GM03348 (cell line): ENCODE data around the gene CMSS1.

Source experiments
- DNase-seq: peaks from one replicate; pipeline ENCODE4 v3.0.0; 2012; ENCODE audit warnings: low spot score

Gene CMSS1

DNA sequence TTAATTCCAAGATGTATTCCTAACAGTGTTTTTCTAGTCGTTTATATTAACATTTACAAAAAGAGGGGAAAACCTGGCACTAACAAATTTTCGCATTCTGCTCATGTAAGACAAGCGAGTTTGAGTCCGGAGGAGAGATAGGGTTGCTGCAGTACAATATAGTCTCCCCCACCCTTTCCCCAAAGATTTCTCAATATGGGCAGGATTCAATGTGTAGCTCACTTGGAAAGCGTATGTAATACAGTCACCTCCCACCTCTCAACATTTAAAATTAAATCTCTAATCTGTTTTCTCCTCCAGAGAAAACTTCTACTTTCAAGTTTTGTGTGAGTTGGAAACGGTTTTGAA is 57.9 kb downstream of the CMSS1 start:
- peak; percentile 39 for DNase-seq

GRCh38 chr3:99875929-99876841 is 58.5 kb downstream of the CMSS1 start:
- peak; percentile 88 for DNase-seq

DNA sequence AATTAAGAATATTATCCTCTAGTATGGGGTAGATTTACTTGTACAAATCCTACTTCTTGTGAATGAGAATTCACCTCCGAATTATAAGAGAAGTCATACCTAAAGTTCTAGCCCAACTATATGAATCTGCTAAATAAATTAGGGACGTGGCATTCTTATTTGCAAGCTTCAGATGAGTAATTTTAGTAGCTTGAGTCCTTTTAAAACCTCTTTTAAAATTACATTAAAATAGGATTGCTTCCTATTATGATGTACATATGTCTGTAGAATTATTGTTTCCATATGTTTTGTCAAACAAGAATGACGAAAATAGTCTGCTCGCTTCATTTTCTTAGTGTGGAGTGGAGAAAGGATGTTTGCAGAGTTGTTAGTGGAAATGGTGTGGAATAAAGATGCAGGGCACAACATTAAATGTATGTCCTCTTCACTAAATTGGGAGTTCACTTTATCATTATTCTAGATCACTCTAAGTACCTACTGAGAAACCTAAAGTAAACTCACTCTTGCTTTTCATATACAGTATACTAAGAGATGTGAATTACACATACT is 59.4 kb downstream of the CMSS1 start:
- DNase-seq: no peak

DNA sequence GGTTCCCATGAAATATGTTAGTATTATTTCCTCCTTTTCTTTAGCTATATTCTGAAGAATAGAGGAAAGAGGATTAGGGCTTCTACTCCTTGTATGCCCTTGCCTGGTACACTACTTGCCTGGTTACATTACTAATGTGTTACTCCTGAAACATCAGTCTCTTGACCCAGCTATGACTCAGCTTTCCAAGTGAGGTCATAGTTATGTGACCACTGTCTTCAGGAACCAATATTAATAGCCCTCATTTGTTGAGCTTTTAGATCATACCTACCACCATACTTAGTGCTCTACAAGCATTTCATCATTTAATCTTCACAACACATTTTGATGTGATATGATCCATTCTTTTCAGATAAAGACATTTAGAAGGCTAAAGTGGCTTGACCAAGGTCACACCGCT is 60.3 kb downstream of the CMSS1 start:
- peak; percentile 56 for DNase-seq

DNA sequence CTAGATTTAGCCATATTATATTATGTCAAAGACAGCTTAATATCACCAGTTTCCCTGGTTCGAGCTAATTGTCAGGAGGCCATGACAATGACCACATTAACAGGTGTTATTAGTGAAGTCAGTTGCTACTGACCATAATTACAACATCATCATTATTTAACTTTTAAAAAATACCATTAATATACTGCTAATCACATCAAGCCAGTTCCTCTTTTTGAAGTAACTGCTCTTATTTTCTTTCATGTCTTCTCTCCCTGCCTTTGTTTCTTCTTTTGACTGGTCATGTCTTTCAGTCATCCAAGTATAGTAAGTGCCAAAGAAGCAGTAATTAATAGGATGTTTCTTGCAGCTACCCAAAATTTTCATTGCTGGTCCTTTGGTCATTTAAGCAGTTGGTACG is 61.6 kb downstream of the CMSS1 start:
- no peak for DNase-seq

- no peak for DNase-seq
Measured at GRCh38 chr3:99881121-99881524, 63.5 kb downstream of the CMSS1 start.

- DNase-seq: no peak
Measured at GRCh38 chr3:99882436-99883137, 64.9 kb downstream of the CMSS1 start.

- DNase-seq: no peak
Measured at GRCh38 chr3:99883138-99883461, 65.4 kb downstream of the CMSS1 start.

GRCh38 chr3:99883693-99884092 is 66.0 kb downstream of the CMSS1 start:
- no peak for DNase-seq

GRCh38 chr3:99884484-99884883 is 66.8 kb downstream of the CMSS1 start:
- DNase-seq: no peak

DNA sequence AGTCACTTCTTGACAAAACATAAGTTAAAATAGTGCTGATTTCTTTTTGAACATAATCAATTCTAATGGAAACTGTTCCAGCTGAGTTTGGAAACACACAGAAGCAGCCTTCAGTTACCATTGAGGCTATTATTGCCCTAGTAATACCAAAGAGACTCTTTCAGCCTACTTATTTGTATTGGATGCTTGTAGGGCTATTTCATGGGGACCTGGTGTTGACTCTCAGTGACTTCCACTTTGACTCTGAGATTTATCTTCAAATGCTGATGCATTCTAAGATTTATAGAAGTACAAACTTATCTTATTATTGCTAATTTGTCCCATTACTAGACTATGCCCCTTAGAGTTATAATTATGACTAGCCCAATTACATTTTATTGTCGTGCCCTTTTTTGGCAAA is 67.4 kb downstream of the CMSS1 start:
- no peak for DNase-seq

- no peak for DNase-seq
Measured at GRCh38 chr3:99885851-99886250, 68.2 kb downstream of the CMSS1 start.

GRCh38 chr3:99891610-99892285 is 74.1 kb downstream of the CMSS1 start:
- DNase-seq: no peak

DNA sequence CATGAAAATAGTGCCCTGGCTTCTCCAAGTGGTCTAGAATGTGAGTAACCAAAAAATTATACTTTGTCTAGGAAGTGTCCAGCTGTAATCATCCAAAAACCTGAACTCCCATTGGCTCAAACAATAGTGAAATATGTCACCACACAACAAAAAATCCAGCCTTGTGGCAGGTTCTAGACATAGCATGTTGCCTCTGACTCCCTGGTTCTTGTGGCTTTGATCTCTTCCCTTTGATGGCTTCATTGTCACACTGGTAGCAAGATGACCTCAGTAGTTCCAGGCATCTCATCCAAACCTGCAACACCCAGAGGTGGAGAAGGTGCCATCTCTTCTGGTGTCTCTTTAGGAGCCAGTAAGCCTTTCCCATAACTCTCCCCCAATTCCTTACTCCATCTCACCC is 74.7 kb downstream of the CMSS1 start:
- DNase-seq: no peak

DNA sequence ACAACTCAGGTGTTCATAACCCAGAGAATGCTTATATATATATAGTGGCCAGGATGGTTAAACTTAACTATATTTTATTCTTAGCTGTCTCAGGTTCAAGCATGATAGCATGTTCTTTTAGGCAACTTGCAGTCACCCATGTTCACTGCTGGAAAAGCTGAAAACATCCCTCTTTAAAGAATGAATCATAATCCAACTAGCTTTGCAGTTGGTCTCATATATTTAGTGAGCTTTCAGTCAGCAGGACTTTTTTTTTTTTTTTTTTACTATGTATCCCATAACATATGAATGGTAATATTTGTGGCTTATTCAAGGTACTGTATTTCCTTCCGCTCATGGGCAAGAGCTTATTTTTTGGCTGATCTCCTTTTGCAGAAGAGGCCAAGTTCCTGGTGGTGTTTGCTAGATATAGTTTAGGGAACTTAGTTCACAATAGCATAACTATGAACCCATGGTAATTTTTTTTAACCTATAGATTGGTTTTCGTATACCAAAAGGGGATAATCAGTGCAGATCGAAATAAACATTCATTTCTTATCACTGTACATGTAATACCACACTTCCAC is 77.6 kb downstream of the CMSS1 start:
- DNase-seq: no peak

DNA sequence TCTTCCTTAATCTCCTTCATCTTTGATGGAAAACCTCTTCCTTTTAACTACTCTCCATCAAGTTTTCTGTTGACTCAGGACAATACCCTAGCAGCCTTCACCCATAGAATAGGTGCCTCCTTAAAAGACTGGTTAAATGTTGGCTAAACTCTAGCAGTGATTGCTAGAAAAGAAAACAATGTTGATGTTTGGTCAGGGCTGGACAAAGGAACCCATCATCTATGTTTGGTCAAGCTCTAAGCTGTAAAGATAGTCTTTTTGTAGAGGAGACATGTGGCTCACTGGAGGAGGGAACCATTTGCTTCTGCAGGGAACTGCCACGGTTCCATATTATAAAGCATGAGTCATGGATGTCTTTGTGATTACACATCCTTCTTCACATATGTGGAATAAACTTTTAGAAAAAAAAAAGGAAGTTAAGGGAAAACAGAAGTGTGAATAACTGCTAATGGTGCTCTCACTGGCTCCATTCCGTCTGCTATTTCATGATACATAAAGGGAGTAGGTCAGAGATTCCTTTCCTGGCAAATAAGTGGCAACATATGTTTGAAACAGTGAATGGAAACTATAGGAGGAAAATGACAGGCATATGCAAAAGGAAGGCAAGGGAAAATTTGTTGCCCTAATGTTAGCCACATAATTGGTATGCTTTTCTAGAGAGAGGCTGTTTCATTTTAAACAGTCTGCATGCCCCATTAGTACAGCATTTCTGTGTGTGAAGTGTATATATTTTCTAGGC is 78.2 kb downstream of the CMSS1 start:
- peak; percentile 62 for DNase-seq

- DNase-seq: no peak
Measured at GRCh38 chr3:99896482-99896881, 78.8 kb downstream of the CMSS1 start.

DNA sequence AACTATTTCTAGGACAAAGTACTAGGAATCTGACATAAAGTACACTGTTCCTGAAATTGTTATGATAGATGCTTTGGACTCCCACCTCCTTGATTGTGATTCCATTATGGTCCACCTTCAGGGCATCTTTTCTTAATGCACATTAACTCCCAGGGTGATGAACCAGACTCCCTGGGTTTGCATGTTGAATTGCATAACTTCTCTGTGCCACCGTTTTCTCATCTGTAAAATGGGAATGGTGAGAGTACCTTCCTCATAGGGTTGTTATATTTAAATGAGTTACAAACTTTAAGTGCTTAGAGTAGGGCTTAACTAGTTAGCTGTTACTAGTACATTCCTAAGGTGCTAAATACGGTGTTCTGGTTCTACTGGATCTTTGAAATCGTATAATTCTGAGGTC is 81.9 kb downstream of the CMSS1 start:
- DNase-seq: no peak

DNA sequence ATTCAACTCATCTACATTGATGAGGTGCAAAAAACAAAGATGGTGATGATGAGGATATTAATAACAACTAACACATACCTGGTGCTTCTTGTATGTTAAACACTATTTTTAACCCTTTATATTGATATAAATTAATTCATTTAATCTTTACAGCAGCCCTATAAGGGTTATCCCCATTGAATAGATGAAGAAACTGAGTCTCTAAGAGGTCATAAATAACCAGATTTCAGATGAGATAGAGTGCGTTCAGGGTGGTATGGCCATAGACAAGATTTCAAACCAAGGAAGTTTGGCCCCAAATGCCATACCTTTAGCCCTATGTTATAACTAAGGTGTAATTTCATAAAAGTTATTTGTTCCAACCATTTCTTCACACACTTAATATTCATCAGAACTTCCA is 82.6 kb downstream of the CMSS1 start:
- DNase-seq: no peak

GRCh38 chr3:99901200-99901926 is 83.7 kb downstream of the CMSS1 start:
- peak; percentile 48 for DNase-seq

GRCh38 chr3:99902091-99902490 is 84.4 kb downstream of the CMSS1 start:
- no peak for DNase-seq
